IPS-15b (cell line): Measurements from ENCODE around the gene RALGPS1.

Experiments used
- H3K27me3 ChIP-seq: one replicate; pipeline ENCODE4 v1.6.1; 2013; ENCODE audit warnings: low read length; ENCODE audit not compliant: control insufficient read depth, insufficient read depth
- H3K36me3 ChIP-seq: one replicate; pipeline ENCODE4 v1.6.1; 2013; ENCODE audit warnings: low read length; ENCODE audit not compliant: control insufficient read depth, insufficient read depth
- H3K4me1 ChIP-seq: one replicate; pipeline ENCODE4 v1.6.1; 2013; ENCODE audit warnings: mild to moderate bottlenecking, low read length; ENCODE audit not compliant: control insufficient read depth, insufficient read depth
- H3K4me3 ChIP-seq: one replicate; pipeline ENCODE4 v1.5.1; 2013; ENCODE audit warnings: low read depth, low read length
- H3K9ac ChIP-seq: one replicate; pipeline ENCODE4 v1.6.1; 2013; ENCODE audit warnings: low read depth, mild to moderate bottlenecking, low read length
- H3K9me3 ChIP-seq: one replicate; pipeline ENCODE4 v1.6.1; 2013; ENCODE audit warnings: mild to moderate bottlenecking, low read length; ENCODE audit not compliant: control insufficient read depth, insufficient read depth

Gene RALGPS1

GRCh38 chr9:127158786-127159324 is 244.3 kb downstream of the RALGPS1 start:
- H3K27me3 ChIP-seq, result no peaks in the 10 kb centered on the region
- H3K4me1 ChIP-seq, result peaks cover 8% of the 10 kb centered on the region
- no peaks in the 10 kb centered on the region for H3K36me3 ChIP-seq
- no peak overlapping the region for H3K9ac ChIP-seq
- no peaks in the 10 kb centered on the region for H3K9me3 ChIP-seq
- H3K4me3 ChIP-seq, result no peak overlapping the region

GRCh38 chr9:127159325-127159801 is 244.8 kb downstream of the RALGPS1 start:
- H3K9me3 ChIP-seq, result no peaks in the 10 kb centered on the region
- H3K4me3 ChIP-seq, result no peak overlapping the region
- no peaks in the 10 kb centered on the region for H3K36me3 ChIP-seq
- H3K27me3 ChIP-seq, result no peaks in the 10 kb centered on the region
- H3K9ac ChIP-seq, result no peak overlapping the region
- peaks cover 8% of the 10 kb centered on the region for H3K4me1 ChIP-seq

GRCh38 chr9:127159949-127160610 is 245.5 kb downstream of the RALGPS1 start:
- H3K9ac ChIP-seq, result no peak overlapping the region

DNA sequence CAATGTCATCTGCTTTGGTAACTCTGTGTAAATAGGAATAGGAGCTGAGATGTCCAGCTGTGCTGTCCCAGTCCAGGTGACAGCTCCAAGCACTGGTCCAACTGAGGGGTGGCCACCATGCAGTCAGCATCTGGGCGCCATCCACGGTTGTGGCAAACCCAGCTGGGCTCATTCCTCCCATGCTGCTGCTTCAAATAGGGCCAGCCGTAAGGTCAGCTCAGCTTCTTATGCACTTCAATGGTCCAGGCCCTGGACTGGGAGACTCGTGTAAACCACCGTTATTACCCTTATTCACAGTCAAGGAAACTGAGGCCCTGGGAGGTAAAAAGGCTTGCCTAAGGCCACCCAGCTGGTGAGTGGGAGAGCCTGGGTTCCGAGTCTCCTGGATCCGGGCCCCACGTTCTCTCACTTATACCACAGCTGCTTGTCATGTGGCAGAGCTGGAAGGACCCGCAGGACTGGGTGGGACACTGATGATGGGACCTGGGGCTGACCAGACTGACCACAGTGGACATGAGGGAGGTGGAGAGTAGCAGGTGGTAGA is 246.6 kb downstream of the RALGPS1 start:
- H3K9ac ChIP-seq, result no peak overlapping the region
- H3K9me3 ChIP-seq, result no peaks in the 10 kb centered on the region
- H3K4me3 ChIP-seq, result no peak overlapping the region
- no peaks in the 10 kb centered on the region for H3K27me3 ChIP-seq
- no peaks in the 10 kb centered on the region for H3K36me3 ChIP-seq
- H3K4me1 ChIP-seq, result peaks cover 8% of the 10 kb centered on the region

More at GRCh38 chr9:127159949-127160610, 245.5 kb downstream of the RALGPS1 start:
- no peaks in the 10 kb centered on the region for H3K9me3 ChIP-seq
- no peaks in the 10 kb centered on the region for H3K27me3 ChIP-seq
- peaks cover 8% of the 10 kb centered on the region for H3K4me1 ChIP-seq
- H3K4me3 ChIP-seq, result no peak overlapping the region
- H3K36me3 ChIP-seq, result no peaks in the 10 kb centered on the region

DNA sequence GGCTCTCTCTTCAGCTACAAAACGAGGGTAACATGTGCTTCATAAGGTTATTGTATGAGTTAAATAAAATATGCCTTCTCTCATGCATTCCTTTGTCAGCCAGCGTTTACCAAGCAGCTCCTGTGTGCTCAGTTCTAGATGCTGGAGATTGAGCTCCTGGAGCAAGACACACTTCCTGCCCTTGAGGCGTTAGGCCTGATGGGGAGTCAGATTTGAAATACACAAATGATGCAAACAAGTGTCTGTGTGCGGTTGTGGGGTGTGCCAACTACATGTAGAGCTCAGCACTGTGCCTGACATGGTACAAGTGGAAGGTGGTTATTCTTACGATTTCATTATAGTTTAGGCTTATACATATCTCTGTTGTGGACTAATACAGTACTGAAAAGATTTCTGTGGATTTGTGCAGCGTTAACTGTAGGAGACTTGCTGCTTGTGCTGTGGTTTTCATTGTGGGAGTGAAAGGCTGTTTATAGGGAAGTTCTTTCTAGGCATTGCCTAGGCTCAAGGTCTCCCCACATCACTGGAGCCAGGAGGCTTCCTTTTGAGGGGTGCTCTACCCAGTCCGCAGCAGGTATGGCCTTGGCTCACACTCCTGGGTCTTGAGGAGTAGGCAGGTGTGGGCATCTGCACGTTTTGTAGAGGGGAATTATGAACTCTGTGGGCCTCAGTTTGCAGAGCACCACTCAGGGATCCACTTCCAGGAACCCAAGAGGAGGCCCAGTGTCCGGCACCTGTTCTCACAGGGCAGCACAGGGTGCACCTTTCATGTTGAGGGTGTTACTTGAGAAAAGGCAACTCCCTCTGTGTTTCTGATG is 247.7 kb downstream of the RALGPS1 start:
- H3K36me3 ChIP-seq, result no peaks in the 10 kb centered on the region
- H3K4me3 ChIP-seq, result no peak overlapping the region
- peaks cover 8% of the 10 kb centered on the region for H3K4me1 ChIP-seq
- no peaks in the 10 kb centered on the region for H3K9me3 ChIP-seq
- no peaks in the 10 kb centered on the region for H3K27me3 ChIP-seq
- no peak overlapping the region for H3K9ac ChIP-seq

GRCh38 chr9:127162864-127163365 is 248.3 kb downstream of the RALGPS1 start:
- Histone ChIP-seq H3K27me3 (no peaks in the 10 kb centered on the region), H3K4me1 (peaks cover 8% of the 10 kb centered on the region), H3K9ac (no peak overlapping the region)

GRCh38 chr9:127163409-127163808 is 248.8 kb downstream of the RALGPS1 start:
- Histone ChIP-seq H3K9me3 (no peaks in the 10 kb centered on the region), H3K4me1 (peaks cover 8% of the 10 kb centered on the region), H3K27me3 (no peaks in the 10 kb centered on the region), H3K36me3 (no peaks in the 10 kb centered on the region), H3K9ac (no peak overlapping the region), H3K4me3 (no peak overlapping the region)

More at GRCh38 chr9:127162864-127163365, 248.3 kb downstream of the RALGPS1 start:
- Histone ChIP-seq H3K36me3 (no peaks in the 10 kb centered on the region), H3K9me3 (no peaks in the 10 kb centered on the region), H3K4me3 (no peak overlapping the region)

DNA sequence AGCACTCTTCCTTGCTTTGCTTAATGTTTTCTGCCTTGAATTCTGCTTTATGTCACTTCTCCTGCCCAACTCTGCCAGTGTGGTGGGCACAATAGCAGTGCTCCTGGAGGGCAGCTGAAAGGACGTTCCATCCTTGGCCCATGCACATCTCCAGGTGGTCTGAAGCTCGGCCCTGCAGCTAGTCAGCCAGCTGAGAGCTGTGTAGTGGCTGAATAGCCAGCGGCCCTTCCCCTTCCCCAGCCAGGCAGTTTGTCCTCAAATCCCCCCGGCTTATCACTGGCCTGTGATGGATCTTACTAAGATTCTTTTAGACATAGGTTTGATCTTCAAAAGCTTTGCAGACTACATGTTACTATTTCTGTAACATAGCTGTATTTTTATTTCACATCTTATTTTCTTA is 250.5 kb downstream of the RALGPS1 start:
- no peaks in the 10 kb centered on the region for H3K36me3 ChIP-seq
- H3K9me3 ChIP-seq, result no peaks in the 10 kb centered on the region
- H3K9ac ChIP-seq, result no peak overlapping the region
- H3K4me3 ChIP-seq, result no peak overlapping the region
- H3K27me3 ChIP-seq, result no peaks in the 10 kb centered on the region
- no peaks in the 10 kb centered on the region for H3K4me1 ChIP-seq

DNA sequence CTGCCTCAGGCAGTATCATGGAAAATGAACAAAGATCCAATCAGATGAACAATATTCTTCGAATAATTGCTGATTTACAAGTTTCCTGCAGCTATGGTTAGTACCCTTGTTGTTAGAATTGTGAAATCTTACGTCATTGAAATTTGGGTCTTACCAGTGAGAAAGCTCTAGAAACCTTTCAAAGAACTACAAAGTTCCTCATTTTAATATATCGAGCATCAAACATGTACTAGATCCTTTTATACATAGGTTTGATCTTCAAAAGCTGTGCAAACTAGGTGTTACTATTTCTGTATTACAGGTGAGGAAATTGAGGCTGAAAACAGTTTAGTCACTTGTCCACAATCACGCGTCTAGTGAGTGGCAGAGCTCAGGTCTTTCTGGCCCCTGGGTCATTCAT is 251.5 kb downstream of the RALGPS1 start:
- Histone ChIP-seq H3K9ac (no peak overlapping the region), H3K36me3 (no peaks in the 10 kb centered on the region), H3K4me3 (no peak overlapping the region), H3K4me1 (no peaks in the 10 kb centered on the region), H3K9me3 (no peaks in the 10 kb centered on the region), H3K27me3 (no peaks in the 10 kb centered on the region)

- Histone ChIP-seq H3K9me3 (no peaks in the 10 kb centered on the region), H3K36me3 (no peaks in the 10 kb centered on the region), H3K9ac (no peak overlapping the region), H3K27me3 (no peaks in the 10 kb centered on the region), H3K4me1 (no peaks in the 10 kb centered on the region), H3K4me3 (no peak overlapping the region)
Measured at GRCh38 chr9:127166651-127167524, 252.3 kb downstream of the RALGPS1 start.
